GM18907 (cell line): ENCODE measurements around the gene PBX1.

Experiments
- ATAC-seq: cut with Tn5 transposase; IDR thresholded peaks from one replicate; pipeline ENCODE4 v1.9.1; 2021; ENCODE audit warnings: mild to moderate bottlenecking, moderate library complexity; ENCODE audit not compliant: unreplicated experiment

The PBX1 gene

DNA sequence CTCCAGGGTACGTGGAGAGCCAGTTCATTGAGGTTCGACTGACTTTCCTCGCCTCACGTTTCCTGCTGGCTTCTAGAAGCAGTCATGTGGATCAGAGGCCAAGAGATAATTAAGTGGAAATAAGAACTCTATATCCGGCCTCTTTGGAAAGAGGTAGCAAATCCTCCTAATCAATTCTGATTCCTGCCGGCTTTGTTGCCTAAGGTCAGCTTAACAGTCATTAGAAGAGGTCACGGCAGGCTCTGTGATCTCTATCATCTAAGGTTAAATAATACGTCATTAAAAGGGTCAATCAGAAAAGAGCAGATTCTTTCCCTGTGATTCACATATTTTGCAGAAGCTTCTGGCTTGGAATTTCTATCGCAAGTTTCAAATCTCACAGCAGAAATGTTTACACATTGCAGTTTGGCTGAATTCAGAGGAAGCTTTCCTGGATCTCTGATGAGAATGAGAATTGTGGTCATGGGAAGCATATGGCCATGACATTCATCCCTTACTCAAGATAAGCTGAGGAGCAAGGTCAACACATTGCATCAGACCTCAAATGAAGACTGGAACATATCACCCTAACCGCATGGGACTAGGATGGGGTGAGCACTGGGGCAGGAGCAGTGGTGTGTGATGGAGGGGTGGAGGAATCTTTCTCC is 189.4 kb downstream of the PBX1 start:
- no peak for ATAC-seq

DNA sequence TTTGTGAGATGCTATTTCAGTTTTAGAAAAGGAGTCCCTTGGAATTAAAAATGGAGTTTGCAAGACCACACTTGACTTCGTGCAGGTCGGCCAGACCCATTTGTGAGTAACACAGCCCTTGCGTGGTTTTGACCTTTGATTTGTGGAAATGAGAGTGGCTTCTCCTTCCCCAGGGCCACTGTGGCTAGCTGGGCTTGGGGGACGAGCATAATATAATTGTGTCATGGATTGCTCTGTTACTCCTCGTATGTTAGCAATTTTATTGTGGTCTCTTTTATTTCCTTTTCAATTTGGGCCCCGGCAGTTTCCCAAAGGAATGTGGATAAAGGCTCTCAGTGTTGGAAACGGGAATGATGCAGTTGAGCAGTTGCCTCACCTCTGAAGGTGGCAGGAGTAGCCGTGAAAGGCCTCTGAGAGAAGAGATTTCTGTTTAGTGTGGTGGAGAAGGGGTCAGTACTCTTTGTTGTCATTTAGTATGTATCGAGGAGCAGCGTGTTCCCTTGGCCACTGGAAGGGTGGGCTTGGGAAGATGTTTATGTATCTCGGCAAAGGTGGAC is 194.6 kb downstream of the PBX1 start:
- ATAC-seq: no peak

DNA sequence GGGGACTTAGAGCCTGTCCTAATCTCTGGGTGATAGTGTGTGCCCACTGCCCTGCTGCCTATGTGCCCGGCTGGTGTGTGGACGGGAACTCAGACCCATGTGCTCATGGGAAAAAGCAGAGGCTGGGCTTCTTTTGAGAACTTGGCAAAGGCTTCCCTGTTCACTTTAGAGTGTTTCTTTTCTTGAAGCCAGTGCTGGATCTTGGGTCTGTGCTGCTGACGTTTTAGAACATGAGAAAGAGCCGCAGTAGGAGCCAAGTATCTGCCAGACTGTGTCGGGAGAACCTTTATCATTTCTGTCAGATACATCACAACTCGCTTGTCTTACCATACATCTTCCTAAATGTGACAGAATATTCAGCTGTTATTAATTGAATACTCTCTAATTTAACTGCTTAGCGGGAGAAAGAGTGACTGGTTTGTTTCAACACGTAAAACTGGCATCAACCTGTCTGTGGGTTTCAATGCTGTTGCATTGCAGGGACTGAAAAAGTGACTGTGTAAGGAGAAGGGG is 195.2 kb downstream of the PBX1 start:
- no peak for ATAC-seq

DNA sequence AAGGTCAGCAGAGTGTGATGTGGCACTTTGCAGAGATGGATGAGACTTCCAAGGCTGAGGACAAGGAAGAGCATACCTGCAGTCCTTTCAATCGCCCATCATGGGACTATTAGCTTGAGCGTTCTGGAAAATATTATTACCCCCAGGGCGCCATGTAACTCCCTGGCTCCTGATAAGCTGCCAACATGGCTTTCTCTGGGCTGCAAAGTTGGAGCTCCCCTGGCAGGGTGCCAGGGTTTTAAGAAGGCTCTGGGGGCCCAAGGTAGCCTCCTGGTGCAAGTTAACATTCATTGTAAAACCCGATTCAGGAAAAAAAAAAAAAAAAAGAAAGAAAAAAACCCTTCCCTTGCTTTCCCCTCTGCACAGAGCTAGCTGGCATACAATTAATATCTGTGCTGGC is 196.7 kb downstream of the PBX1 start:
- ATAC-seq: no peak

DNA sequence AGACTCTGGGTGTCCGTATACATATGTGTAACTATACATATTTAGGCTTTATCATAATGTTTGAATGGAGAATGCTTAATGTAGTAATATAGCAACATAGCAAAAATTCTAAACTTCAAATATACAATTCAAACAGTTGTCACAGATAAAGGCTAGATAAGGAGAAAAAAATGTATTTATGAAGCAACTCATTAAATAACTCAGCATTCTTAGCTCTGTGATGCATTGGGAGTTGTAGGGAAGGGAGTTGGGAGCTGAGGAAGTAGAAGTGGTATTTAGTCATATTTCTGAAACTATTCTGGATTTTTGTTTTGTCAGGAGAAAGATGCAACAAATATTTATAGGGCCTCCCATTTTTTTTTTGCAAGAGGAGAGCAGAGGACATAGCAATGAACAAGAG is 197.8 kb downstream of the PBX1 start:
- no peak for ATAC-seq

DNA sequence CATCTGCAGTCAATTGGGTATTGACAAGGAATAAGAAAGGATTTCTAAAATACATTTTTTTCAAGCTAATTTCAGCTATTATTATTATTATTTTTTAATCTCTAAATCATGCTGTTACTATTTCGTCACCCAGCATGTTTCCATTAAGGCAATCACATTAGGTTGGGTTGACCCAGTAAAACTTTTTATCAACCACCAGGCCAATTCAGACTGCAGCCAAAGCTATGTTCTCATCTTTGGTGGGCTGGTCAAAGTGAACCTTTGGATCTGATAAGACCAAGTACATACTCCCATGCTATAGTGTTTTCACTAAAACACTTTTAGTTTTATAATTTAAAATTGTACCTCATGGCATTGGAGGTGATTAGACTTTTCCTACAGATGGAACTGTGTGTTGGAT is 198.6 kb downstream of the PBX1 start:
- no peak for ATAC-seq

DNA sequence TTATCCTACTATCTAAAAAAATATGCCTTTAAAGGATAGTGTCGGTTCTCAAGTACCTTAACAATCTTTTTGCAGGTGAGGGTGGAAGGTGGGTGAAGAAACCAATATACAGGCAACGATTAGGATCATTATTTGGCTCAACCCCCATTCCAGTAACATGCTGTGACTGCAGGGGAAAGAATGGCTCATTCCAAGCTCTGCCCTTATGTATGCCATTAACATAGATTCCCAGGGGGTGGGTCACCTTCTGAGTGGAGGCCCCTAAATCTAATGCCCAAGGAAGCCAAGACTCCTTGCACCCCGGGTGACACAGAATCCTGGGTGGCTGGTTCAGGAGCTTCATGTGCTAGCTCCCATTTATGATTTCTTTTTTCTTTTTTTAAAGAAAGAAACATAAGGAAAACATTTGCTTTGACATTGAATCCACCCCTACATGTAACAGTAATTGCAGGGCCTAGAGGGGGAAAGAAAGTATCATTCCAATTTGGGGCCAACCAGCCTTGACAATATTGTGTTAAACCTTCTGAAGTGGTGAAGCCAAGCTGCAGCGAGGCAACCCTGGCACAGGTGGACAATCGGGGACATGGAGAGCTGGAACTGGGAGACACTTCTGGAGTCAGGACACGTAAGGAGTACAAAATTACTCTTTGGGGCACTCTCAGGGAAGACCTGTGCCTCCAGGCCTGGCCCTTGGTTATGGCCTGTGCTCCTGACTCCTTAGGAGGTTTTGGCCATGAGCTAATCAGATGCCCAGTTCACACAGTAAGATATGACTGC is 200.3 kb downstream of the PBX1 start:
- ATAC-seq: no peak

DNA sequence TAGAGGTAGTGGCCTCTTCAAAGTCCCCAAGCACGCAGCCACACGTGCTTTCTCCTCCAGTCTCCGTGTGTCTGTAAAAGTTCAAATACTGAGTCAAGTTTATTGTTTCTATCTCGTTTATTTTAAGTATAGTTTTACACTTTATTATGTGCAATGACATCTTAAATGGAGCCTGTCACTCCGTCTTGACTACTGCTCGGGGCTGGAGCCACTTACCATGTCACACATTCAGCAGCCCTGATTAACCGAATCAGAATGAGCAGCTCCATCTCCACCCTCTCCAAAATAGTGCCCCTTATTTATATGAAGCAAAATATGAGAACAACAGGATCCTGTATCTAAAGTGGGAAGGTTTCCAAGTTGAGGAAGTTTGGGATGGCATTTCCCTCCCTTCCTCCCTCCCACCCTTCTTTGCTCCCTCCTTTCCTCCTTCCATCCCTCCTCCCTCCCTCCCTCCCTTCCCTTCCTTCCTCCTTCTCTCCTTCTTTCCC is 201.0 kb downstream of the PBX1 start:
- ATAC-seq: no peak

DNA sequence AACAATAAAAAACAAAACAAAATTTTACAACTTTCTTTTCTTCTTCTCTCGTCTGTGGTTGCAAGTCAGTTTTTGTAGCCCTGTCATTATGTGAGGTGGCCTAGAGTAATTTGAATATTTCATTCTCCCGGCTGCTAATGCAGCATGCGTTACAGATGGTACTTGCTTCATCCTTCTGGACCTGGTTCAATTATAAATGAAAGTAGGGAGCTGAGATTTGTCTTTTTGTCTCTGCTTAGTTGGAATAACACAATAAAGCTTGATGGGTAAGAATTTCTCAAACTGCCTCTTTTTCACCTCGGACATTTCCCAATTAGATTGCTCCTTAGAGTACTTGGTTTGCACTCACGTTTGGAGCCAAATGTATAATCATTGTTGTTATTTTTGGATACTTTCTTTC is 201.6 kb downstream of the PBX1 start:
- no peak for ATAC-seq

DNA sequence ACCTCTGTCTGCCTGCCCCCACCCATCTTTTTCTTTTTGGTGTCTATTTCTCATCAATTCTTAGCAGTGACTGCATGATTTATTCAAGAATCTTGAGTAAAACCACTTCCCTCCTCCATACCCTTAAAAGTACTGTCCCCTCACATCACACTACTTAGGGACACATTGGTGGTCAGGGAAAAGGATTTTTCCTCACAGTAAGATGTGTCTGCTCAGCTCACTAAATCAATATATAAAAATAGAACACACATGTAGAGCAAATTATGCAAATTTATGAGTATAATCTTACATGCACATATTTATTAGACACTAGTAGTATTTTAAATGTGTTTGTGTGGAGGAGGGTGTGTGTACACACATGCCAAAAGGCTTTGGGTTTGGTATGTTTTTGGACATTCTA is 202.0 kb downstream of the PBX1 start:
- ATAC-seq: no peak

DNA sequence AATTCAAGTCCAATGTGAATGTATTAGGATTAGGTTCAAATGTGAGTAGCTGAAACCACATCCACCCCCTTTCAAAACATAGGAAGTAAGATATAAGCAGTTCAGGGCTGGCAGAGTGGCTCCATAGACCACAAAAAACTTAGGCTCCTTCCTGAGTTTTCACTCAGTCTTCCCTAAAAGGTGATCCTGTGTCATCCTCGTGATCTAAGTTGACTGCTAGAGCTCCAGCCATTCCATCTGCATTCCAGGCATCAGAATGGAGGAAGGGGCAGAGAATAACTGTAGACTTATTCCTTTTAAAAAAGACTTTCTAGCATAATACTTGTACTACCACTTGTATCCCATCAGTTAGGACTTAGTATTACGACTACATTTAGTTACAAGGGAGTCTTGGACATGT is 204.1 kb downstream of the PBX1 start:
- ATAC-seq: no peak

DNA sequence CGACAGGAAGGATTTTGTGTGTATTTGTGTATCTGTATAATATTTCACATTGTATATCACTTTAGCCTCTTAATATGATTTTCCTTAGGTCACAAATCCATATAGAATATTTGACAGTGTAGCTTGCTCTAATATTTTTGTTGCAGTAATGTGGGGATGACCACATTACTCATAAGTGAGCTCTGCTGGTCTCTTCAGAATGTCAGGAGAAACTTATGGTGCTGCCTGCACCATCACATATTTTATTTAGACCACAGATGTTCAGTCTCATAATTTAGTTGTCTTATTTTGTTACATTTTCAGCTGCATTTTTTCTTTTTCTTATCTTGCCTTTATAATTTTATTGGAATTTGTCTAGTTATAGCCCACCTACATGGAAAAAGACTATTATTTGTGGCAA is 205.3 kb downstream of the PBX1 start:
- no peak for ATAC-seq

DNA sequence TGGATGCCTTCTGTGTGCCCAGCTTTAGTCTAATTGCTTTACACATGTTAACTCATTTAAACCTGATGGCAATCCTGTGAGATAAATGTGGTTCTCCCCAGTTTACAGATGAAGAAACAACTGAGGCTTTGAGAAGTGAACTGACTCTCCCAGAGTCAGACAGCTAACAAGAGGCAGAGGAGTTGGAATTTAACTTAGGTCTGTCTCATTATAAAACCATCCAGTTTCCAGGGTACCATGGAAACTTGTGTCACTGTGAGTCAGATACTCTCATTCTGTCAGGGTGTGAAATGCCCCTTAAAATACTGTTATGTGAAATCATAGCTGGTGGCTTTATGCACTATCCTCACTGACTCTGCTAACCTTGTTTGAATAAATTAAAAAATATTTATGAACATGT is 206.6 kb downstream of the PBX1 start:
- ATAC-seq: no peak

DNA sequence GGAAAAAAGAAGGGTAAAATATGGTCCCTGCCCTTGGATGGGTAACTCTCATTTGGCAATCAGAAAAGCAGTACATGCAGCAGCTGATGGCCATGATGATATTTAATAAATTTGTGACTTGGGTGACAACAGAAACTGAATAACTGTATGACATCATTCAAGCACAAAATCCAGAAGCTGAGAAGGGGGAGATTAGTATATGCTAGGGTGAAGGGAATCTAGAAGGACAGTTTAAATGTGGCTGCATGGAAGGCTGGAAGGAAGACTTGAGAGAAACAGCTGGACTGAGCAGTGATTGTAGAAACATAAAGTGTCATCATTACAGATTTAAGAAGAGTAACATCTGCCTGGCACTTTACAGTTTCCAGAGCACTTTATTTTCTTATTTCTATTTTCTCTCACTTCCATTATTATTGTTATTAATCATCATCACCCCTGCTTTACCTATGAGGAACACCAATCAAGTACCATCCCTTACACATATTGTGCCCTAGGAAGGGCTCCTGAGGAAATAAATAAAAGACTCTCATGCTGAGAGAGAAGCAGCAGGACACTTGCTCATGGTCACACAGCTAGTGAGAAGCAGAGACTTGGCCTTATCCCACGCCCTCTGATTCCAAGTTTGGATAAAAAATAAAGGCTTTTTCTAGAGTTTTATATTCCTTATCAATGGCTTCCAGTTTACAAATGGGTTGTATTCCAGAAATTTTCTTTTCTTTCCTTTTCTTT is 207.2 kb downstream of the PBX1 start:
- ATAC-seq: no peak

DNA sequence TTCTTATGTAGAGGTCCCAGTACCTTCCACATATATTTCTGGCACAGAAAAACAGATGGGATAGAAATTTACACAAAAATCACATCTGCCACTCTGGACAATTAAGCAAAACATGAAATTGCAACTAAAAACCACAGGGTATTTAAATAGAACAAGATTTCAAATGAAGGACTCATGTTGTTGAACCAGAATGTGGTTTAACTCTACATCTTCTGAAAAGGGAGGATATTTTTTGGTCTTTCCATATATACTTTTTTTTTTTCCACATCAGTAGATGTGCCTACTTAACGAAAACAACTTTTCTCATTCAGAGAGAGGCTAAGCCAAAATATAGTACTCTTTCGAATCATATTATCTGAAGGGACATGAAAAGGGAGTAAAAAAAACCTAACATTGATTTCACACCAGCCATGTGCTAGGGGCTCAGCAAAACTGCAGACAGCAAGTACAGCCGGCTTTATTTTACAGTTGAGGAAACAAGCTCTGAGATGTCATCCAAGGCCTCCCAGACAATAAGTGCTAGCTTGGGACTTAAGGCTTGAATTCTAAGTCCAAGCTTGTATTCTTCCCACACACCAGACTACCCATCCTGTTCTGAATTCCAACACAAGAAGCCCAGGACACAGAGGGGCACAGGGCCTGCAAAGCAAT is 208.9 kb downstream of the PBX1 start:
- ATAC-seq: no peak

DNA sequence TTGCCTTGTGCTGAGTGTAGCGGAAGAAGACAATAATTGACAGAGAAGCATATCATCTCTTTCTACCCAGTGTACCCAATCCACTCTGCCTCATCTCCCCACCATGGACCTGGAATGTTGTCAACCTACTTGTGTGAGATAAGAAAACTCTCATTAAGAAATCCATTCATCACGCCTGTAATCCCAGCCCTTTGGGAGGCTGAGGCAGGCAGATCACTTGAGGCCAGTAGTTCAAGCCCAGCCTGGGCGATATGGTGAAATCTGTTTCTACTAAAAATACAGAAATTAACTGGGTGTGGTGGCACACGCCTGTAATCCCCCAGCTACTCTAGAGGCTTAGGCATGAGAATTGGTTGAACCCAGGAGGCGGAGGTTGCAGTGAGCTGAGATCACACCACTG is 209.6 kb downstream of the PBX1 start:
- no peak for ATAC-seq

DNA sequence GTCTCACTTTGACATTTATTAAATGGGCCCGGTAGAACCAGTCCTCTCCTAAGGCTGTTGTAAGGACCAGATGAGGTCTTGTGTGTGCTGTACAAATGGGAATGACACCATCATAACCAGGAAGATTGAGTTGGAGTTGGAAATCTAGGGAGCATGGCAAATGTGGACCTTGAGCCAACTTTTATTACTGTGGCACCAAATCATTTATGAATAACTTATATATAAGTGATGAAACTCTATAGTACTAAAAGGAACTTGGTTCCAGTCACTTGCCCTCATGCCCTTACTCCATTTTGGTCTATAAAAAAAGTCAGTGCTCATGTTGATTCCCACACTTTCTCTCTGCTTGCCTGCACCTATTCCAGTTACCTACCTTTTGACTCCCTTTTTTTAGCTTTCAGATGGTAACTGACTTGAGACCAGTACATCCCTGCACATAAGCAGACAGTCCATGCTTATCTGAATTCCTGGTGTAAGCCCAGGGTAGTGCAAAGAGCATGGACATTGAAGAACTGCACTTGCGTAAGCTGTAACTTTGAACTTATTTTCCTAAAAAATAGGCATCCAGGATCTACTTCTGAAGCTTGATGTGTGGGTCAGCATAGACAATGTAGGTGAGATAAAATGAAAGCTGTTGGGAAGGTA is 210.6 kb downstream of the PBX1 start:
- no peak for ATAC-seq

DNA sequence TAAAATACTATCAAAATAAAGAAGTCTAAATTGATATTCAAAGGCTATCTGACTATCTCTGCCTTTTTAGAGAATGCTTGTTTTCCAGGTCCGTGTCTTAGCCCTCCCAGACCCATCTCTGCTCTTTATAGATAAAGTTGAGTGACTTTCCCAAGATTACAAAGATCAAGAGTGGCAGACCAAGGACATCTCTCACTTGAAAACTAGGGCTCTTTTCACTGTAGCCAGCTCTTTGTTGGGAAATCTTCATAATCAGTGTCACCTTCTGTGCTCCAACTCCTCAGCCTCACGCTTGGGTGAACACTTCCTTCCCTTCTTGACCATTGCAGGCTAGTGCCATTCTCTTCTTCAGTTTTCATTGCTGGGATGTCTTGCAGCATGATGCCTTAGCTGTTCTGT is 211.1 kb downstream of the PBX1 start:
- ATAC-seq: no peak

DNA sequence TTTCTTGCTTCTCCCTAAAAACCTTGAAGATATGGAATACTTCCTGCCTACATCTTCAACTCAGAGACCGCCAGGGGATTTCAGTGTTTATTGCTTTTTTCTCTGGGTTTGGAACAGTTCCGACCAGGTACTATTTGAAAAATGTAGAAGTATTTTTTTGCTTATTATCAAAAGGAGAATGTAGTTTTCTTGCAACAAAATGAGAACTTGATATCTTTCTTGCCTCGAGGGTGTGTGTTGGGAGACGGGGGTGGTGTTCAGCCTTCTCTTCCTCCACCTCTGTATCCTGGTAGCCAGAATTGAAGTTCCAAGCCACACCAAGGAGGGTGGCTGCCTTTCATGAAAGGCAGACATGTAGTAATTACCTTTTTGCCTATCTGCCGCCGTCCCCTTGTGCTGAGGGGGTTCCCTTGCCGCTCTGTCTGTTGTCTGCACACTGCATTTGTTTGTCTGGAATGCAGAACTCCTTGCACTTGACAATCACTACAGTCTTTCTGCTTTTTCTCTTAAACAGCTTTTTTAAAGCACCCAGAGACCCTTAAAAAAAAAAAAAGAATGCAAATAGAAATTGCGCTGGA is 212.1 kb downstream of the PBX1 start:
- ATAC-seq: no peak
